Body of pancreas (tissue), 4 donors: Measurements from ENCODE around the gene S100B.

Source experiments
- CTCF ChIP-seq, 7 experiments: fragments of 450-650 bp in 4 of 7; fragments of 200-600 bp in 3 of 7; sonication (generic) in 3 of 7; IDR thresholded peaks; one replicate each; pipeline ENCODE4 v1.5.1; 2016 to 2019; ENCODE audit warnings: antibody characterized with exemption in 7 of 7
- POLR2A ChIP-seq, 3 donors: fragments of 450-650 bp; IDR thresholded peaks; one replicate each; pipeline ENCODE4 v1.6.1; 2016; ENCODE audit warnings: antibody characterized with exemption in 3 of 3, mild to moderate bottlenecking in 2 of 3

GRCh38 chr21:46551636-46552241, 53.1 kb downstream of the S100B start:
- TF ChIP-seq CTCF (IDR thresholded peaks at IDR 0.05) = no peak
- TF ChIP-seq POLR2A (IDR thresholded peaks at IDR 0.05) = no peak
